Measurements from ENCODE around the gene TTLL8. TPM values are rescaled to one million over a fixed set of nuclear protein-coding genes. Genes with fewer than 3 reads are reported as not detected.

TTLL8 gene
- total RNA-seq, 1 donor from 2014 or later = not detected

GRCh38 chr22:50040717-50041116 is 17.4 kb downstream of the TTLL8 start:
- no peak for DNase-seq

- no peak for DNase-seq
Measured at GRCh38 chr22:50039669-50040443, 18.2 kb downstream of the TTLL8 start.

GRCh38 chr22:50035976-50036724 is 21.9 kb downstream of the TTLL8 start:
- DNase-seq = peak; percentile 14

- no peak for DNase-seq
Measured at GRCh38 chr22:50035131-50035881, 22.8 kb downstream of the TTLL8 start.

- peak; percentile 40 for DNase-seq
Measured at GRCh38 chr22:50034126-50035081, 23.7 kb downstream of the TTLL8 start.

GRCh38 chr22:50032941-50033601 is 25.0 kb downstream of the TTLL8 start:
- DNase-seq = no peak

- DNase-seq = no peak
Measured at GRCh38 chr22:50032109-50032871, 25.8 kb downstream of the TTLL8 start.

- no peak for DNase-seq
Measured at GRCh38 chr22:50031189-50032091, 26.7 kb downstream of the TTLL8 start.

GRCh38 chr22:50030297-50031188 is 27.6 kb downstream of the TTLL8 start:
- peak; percentile 85 for DNase-seq

GRCh38 chr22:50027639-50028537 is 30.2 kb downstream of the TTLL8 start:
- peak; percentile 6 for DNase-seq

GRCh38 chr22:50025993-50026392 is 32.1 kb downstream of the TTLL8 start:
- no peak for DNase-seq

- DNase-seq = no peak
Measured at GRCh38 chr22:50022171-50022819, 35.8 kb downstream of the TTLL8 start.

GRCh38 chr22:50020606-50021005 is 37.5 kb downstream of the TTLL8 start:
- DNase-seq = no peak

- DNase-seq = no peak
Measured at GRCh38 chr22:50019316-50019715, 38.8 kb downstream of the TTLL8 start.

GRCh38 chr22:50018608-50019285 is 39.4 kb downstream of the TTLL8 start:
- no peak for DNase-seq

GRCh38 chr22:50017701-50018224 is 40.3 kb downstream of the TTLL8 start:
- DNase-seq = no peak

All from dermis blood vessel endothelial cell (primary cell).